Mesodermal cell (in vitro differentiated cells): ENCODE results near the gene RNF150.
"Not testable (repeated sequence)": the region's sequence is repeated elsewhere in the genome, so short reads cannot be mapped to it uniquely, and the experiment has no call there.

Experiments
- H3K27ac ChIP-seq: 2 replicates; pipeline ENCODE4 v1.7.0; 2013; ENCODE audit warnings: mild to moderate bottlenecking, low read depth, low read length, moderate library complexity; ENCODE audit not compliant: severe bottlenecking
- H3K36me3 ChIP-seq: 2 replicates; pipeline ENCODE4 v1.7.1; 2013; ENCODE audit warnings: mild to moderate bottlenecking, low read length, moderate library complexity; ENCODE audit not compliant: control insufficient read depth, insufficient read depth
- H3K4me1 ChIP-seq: one replicate; pipeline ENCODE4 v1.7.1; 2013; ENCODE audit warnings: mild to moderate bottlenecking, low read length; ENCODE audit not compliant: insufficient read depth, control insufficient read depth, poor library complexity, severe bottlenecking
- H3K4me3 ChIP-seq: 2 replicates; pipeline ENCODE4 v1.7.0; 2013; ENCODE audit warnings: low read length, control low read depth, mild to moderate bottlenecking; ENCODE audit not compliant: insufficient read depth, poor library complexity, severe bottlenecking; ENCODE audit errors: extremely low read depth
- H3K9me3 ChIP-seq: 2 replicates; pipeline ENCODE4 v1.7.1; 2013; ENCODE audit warnings: mild to moderate bottlenecking, low read length, moderate library complexity; ENCODE audit not compliant: control insufficient read depth
- WGBS, 2 experiments: methylation state at CpG; one replicate each; pipeline ENCODE4 v1.1.5; 2013; ENCODE audit warnings: missing lambda C conversion rate in 2 of 2; ENCODE audit not compliant: insufficient coverage in 2 of 2; 5-methylcytosine and 5-hydroxymethylcytosine counted together

The RNF150 gene

GRCh38 chr4:141075553-141075952, 57.7 kb downstream of the RNF150 start:
- Histone ChIP-seq H3K27ac (no peak overlapping the region), H3K4me1 (no peaks in the 10 kb centered on the region), H3K36me3 (no peaks in the 10 kb centered on the region), H3K9me3 (no peaks in the 10 kb centered on the region), H3K4me3 (no peak overlapping the region)

GRCh38 chr4:141074098-141074878, 59.0 kb downstream of the RNF150 start:
- H3K4me1 ChIP-seq: no peaks in the 10 kb centered on the region
- no peak overlapping the region for H3K4me3 ChIP-seq
- 80 to 82% methylated on average over 1 to 3 of the region's 4 CpGs for WGBS, 2 experiments
- H3K36me3 ChIP-seq: no peaks in the 10 kb centered on the region
- H3K27ac ChIP-seq: no peak overlapping the region
- H3K9me3 ChIP-seq: no peaks in the 10 kb centered on the region

GRCh38 chr4:141066690-141067089, 66.6 kb downstream of the RNF150 start:
- Histone ChIP-seq H3K9me3 (no peaks in the 10 kb centered on the region), H3K27ac (no peak overlapping the region), H3K4me3 (no peak overlapping the region), H3K36me3 (no peaks in the 10 kb centered on the region), H3K4me1 (no peaks in the 10 kb centered on the region)
- no CpG with 5 or more reads among the region's 3 CpGs for WGBS, 2 experiments

GRCh38 chr4:141065872-141066271, 67.4 kb downstream of the RNF150 start:
- Histone ChIP-seq H3K4me1 (no peaks in the 10 kb centered on the region), H3K36me3 (no peaks in the 10 kb centered on the region), H3K9me3 (no peaks in the 10 kb centered on the region), H3K27ac (no peak overlapping the region), H3K4me3 (no peak overlapping the region)
- 100% methylated on average over 1 of the region's 3 CpGs; no CpG with 5 or more reads in 1 of the 2 experiments for WGBS, 2 experiments

GRCh38 chr4:141062651-141063050, 70.6 kb downstream of the RNF150 start:
- no peaks in the 10 kb centered on the region for H3K9me3 ChIP-seq
- WGBS, 2 experiments: 100% methylated on average over 1 of the region's 4 CpGs; no CpG with 5 or more reads in 1 of the 2 experiments
- H3K4me1 ChIP-seq: no peaks in the 10 kb centered on the region
- no peaks in the 10 kb centered on the region for H3K36me3 ChIP-seq
- H3K4me3 ChIP-seq: no peak overlapping the region
- H3K27ac ChIP-seq: no peak overlapping the region

- H3K27ac ChIP-seq: no peak overlapping the region
- no peaks in the 10 kb centered on the region for H3K4me1 ChIP-seq
- WGBS, 2 experiments: 80 to 87% methylated on average over 2 to 3 of the region's 4 CpGs
- no peak overlapping the region for H3K4me3 ChIP-seq
- H3K36me3 ChIP-seq: no peaks in the 10 kb centered on the region
- no peaks in the 10 kb centered on the region for H3K9me3 ChIP-seq
Measured at GRCh38 chr4:141058591-141059512, 74.4 kb downstream of the RNF150 start.

- H3K4me1 ChIP-seq: no peaks in the 10 kb centered on the region
- WGBS, 2 experiments: 67% methylated on average over 1 of the region's 2 CpGs; no CpG with 5 or more reads in 1 of the 2 experiments
- H3K9me3 ChIP-seq: no peaks in the 10 kb centered on the region
- no peak overlapping the region for H3K4me3 ChIP-seq
- no peaks in the 10 kb centered on the region for H3K36me3 ChIP-seq
- no peak overlapping the region for H3K27ac ChIP-seq
Measured at GRCh38 chr4:141057582-141057981, 75.7 kb downstream of the RNF150 start.

- no peaks in the 10 kb centered on the region for H3K4me1 ChIP-seq
- no peaks in the 10 kb centered on the region for H3K36me3 ChIP-seq
- 26 to 37% methylated on average over 2 of the region's 3 CpGs for WGBS, 2 experiments
- peaks cover 6% of the 10 kb centered on the region for H3K9me3 ChIP-seq
- H3K27ac ChIP-seq: no peak overlapping the region
- H3K4me3 ChIP-seq: no peak overlapping the region
Measured at GRCh38 chr4:141056473-141056872, 76.8 kb downstream of the RNF150 start.

- WGBS, 2 experiments: no CpG with 5 or more reads among the region's 2 CpGs
- Histone ChIP-seq H3K27ac (no peak overlapping the region), H3K36me3 (no peaks in the 10 kb centered on the region)
Measured at GRCh38 chr4:141054446-141054845, 78.8 kb downstream of the RNF150 start.

GRCh38 chr4:141050999-141051398, 82.3 kb downstream of the RNF150 start:
- peaks cover 13% of the 10 kb centered on the region for H3K9me3 ChIP-seq
- not testable (repeated sequence) for H3K27ac ChIP-seq, H3K36me3 ChIP-seq, H3K4me1 ChIP-seq, H3K4me3 ChIP-seq
- WGBS, 2 experiments: 63 to 100% methylated on average over 1 of the region's 1 CpG

More at GRCh38 chr4:141054446-141054845, 78.8 kb downstream of the RNF150 start:
- no peaks in the 10 kb centered on the region for H3K4me1 ChIP-seq
- H3K9me3 ChIP-seq: peaks cover 13% of the 10 kb centered on the region
- no peak overlapping the region for H3K4me3 ChIP-seq
